ENCODE measurements around the gene GRIA2.

- TF ChIP-seq, protein P1, sequence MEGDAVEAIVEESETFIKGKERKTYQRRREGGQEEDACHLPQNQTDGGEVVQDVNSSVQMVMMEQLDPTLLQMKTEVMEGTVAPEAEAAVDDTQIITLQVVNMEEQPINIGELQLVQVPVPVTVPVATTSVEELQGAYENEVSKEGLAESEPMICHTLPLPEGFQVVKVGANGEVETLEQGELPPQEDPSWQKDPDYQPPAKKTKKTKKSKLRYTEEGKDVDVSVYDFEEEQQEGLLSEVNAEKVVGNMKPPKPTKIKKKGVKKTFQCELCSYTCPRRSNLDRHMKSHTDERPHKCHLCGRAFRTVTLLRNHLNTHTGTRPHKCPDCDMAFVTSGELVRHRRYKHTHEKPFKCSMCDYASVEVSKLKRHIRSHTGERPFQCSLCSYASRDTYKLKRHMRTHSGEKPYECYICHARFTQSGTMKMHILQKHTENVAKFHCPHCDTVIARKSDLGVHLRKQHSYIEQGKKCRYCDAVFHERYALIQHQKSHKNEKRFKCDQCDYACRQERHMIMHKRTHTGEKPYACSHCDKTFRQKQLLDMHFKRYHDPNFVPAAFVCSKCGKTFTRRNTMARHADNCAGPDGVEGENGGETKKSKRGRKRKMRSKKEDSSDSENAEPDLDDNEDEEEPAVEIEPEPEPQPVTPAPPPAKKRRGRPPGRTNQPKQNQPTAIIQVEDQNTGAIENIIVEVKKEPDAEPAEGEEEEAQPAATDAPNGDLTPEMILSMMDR (IDR thresholded peaks at IDR 0.05): no peak
- TF ChIP-seq POLR2A (IDR thresholded peaks at IDR 0.05): no peak
Measured at GRCh38 chr4:157185363-157185762, 35.2 kb upstream of the GRIA2 start.
